Endothelial cell of umbilical vein (primary cell): ENCODE measurements around the gene TBX5. TPM values are rescaled to one million over a fixed set of nuclear protein-coding genes. Genes with fewer than 3 reads are reported as not detected.

Source experiments
- BruUV-seq: library from RNA; stranded (reverse); fragments of 400-500 nt; replicated peaks from 2 replicates; lab custom pipeline; 2021; lab: Mats Ljungman, UMichigan
- CTCF ChIA-PET: fragments of 300-600, 350-600 bp; sonication (Branson Sonifier 250); formaldehyde crosslinking; loops from one replicate; lab custom pipeline; 2021; ENCODE audit warnings: antibody characterized with exemption, inconsistent platforms; lab: Charles Lee
- POLR2A ChIA-PET: fragments of 300-600, 350-600 bp; sonication (Branson Sonifier 250); formaldehyde crosslinking; loops from one replicate; lab custom pipeline; 2021; ENCODE audit warnings: antibody characterized with exemption, inconsistent platforms; lab: Charles Lee
- DNase-seq: peaks from one replicate; pipeline ENCODE4 v3.0.0-alpha.2; 2011; ENCODE audit warnings: low read depth, low spot score
- FAIRE-seq: peaks from 2 replicates; lab custom pipeline; 2011; peaks lifted over from hg19 to GRCh38; lab: Jason Lieb, UNC
- H2AFZ ChIP-seq: 2 replicates; pipeline ENCODE4 v1.6.0; 2012; ENCODE audit warnings: low read depth, low read length, control low read depth, inconsistent platforms
- H3K27ac ChIP-seq: 2 replicates; pipeline ENCODE4 v1.5.1; 2011; ENCODE audit warnings: low read depth, mild to moderate bottlenecking, control low read depth, low read length, moderate library complexity; ENCODE audit not compliant: insufficient read depth
- H3K27me3 ChIP-seq, 2 experiments: 2 replicates each; pipeline versions ENCODE4 v1.6.0 to v1.6.1; 2011; ENCODE audit warnings: low read length in 2 of 2, mixed read lengths in 1 of 2; ENCODE audit not compliant: control insufficient read depth in 2 of 2, insufficient read depth in 2 of 2
- H3K36me3 ChIP-seq, 2 experiments: 2 replicates in 1 of 2; 3 replicates in 1 of 2; pipeline ENCODE4 v1.5.1; 2011; ENCODE audit warnings: low read length in 2 of 2, mild to moderate bottlenecking in 1 of 2, moderate library complexity in 1 of 2; ENCODE audit not compliant: control insufficient read depth in 2 of 2, insufficient read depth in 2 of 2; ENCODE audit errors: extremely low read depth in 1 of 2
- H3K4me1 ChIP-seq: 3 replicates; pipeline ENCODE4 v1.5.1; 2011; ENCODE audit warnings: mild to moderate bottlenecking, low read length; ENCODE audit not compliant: control insufficient read depth, insufficient read depth; ENCODE audit errors: extremely low read depth
- H3K4me2 ChIP-seq: 2 replicates; pipeline ENCODE4 v1.6.1; 2011; ENCODE audit warnings: low read length, control low read depth, mixed read lengths; ENCODE audit not compliant: insufficient read depth
- H3K4me3 ChIP-seq, 3 experiments: fragments of 200-600 bp in 1 of 3; sonication (generic), shearing (Covaris generic) in 1 of 3; replicated peaks in 1 of 3; 2 replicates each; pipeline ENCODE4 v1.5.1; 2011 to 2016; ENCODE audit warnings: control low read depth in 3 of 3, low read length in 3 of 3, mild to moderate bottlenecking in 2 of 3, inconsistent platforms in 1 of 3, low read depth in 1 of 3, moderate library complexity in 1 of 3; ENCODE audit not compliant: insufficient read depth in 1 of 3
- H3K79me2 ChIP-seq: 2 replicates; pipeline ENCODE4 v1.6.0; 2012; ENCODE audit warnings: low read length, inconsistent platforms; ENCODE audit not compliant: control insufficient read depth, insufficient read depth
- H3K9ac ChIP-seq: replicated peaks from 2 replicates; pipeline ENCODE3; 2011; ENCODE audit warnings: low read length, control low read depth; ENCODE audit not compliant: insufficient read depth; ENCODE audit errors: extremely low read depth
- H3K9me1 ChIP-seq: replicated peaks from 3 replicates; pipeline ENCODE4 v1.6.0; 2011; ENCODE audit warnings: mild to moderate bottlenecking, low read length; ENCODE audit not compliant: control insufficient read depth, insufficient read depth; ENCODE audit errors: extremely low read depth
- H3K9me3 ChIP-seq: replicated peaks from 2 replicates; pipeline ENCODE4 v1.5.1; 2012; ENCODE audit warnings: low read length, inconsistent platforms; ENCODE audit not compliant: control insufficient read depth, insufficient read depth
- H4K20me1 ChIP-seq: replicated peaks from 2 replicates; pipeline ENCODE3; 2011; ENCODE audit warnings: mild to moderate bottlenecking, low read length; ENCODE audit not compliant: control insufficient read depth, insufficient read depth; ENCODE audit errors: extremely low read depth
- CTCF ChIP-seq, 2 donors: IDR thresholded peaks; 1 replicate in 1 of 2; 2 replicates in 1 of 2; pipeline ENCODE4 v1.5.1; 2011; ENCODE audit warnings: low read length in 2 of 2, mild to moderate bottlenecking in 2 of 2, moderate library complexity in 2 of 2, control low read depth in 1 of 2, inconsistent platforms in 1 of 2, low read depth in 1 of 2; ENCODE audit not compliant: insufficient read depth in 1 of 2; ENCODE audit errors: extremely low read depth in 1 of 2
- EZH2 ChIP-seq: IDR thresholded peaks from 2 replicates; pipeline ENCODE4 v1.6.1; 2012; ENCODE audit warnings: borderline replicate concordance, low read depth, mild to moderate bottlenecking, moderate library complexity, low read length, inconsistent platforms; ENCODE audit not compliant: severe bottlenecking
- FOS ChIP-seq: IDR thresholded peaks from 2 replicates; pipeline ENCODE4 v1.6.1; 2011; ENCODE audit warnings: mild to moderate bottlenecking, low read length, moderate library complexity, borderline replicate concordance; ENCODE audit not compliant: insufficient read depth
- GATA2 ChIP-seq: IDR thresholded peaks from 2 replicates; pipeline ENCODE4 v1.7.0; 2011; ENCODE audit warnings: low read depth, mild to moderate bottlenecking, moderate library complexity, mixed read lengths, low read length; ENCODE audit not compliant: insufficient read length, insufficient read depth
- JUN ChIP-seq: IDR thresholded peaks from 2 replicates; pipeline ENCODE4 v1.6.1; 2011; ENCODE audit warnings: borderline replicate concordance, low read depth; ENCODE audit not compliant: insufficient read length, insufficient read depth
- MAX ChIP-seq: IDR thresholded peaks from 2 replicates; pipeline ENCODE4 v1.6.1; 2011; ENCODE audit not compliant: insufficient read depth, insufficient read length
- MYC ChIP-seq: IDR thresholded peaks from one replicate; pipeline ENCODE4 v1.6.1; 2011; ENCODE audit warnings: mild to moderate bottlenecking, low read depth, low read length
- POLR2A ChIP-seq: IDR thresholded peaks from 2 replicates; pipeline ENCODE4 v1.6.1; 2012; ENCODE audit warnings: low read depth, mild to moderate bottlenecking, control low read depth, low read length
- POLR2AphosphoS5 ChIP-seq: IDR thresholded peaks from 2 replicates; pipeline ENCODE4 v1.6.1; 2012; ENCODE audit warnings: low read depth, mild to moderate bottlenecking, control low read depth, low read length, moderate library complexity; ENCODE audit not compliant: insufficient read depth
- dilution Hi-C: fragments of 300-500 bp; cut with MboI; formaldehyde crosslinking; loops from one replicate; pipeline ENCODE4 v1.15.0; 2019; ENCODE audit warnings: low sequenced_read_pairs; ENCODE audit not compliant: extremely low pct_ligation_motif_present
- intact Hi-C: fragments of 100-400 bp; cut with micrococcal nuclease; formaldehyde crosslinking; loops from one replicate; pipeline ENCODE4 v1.10.0; 2022
- polyA plus RNA-seq, 4 experiments: library from polyadenylated mRNA; depleted of rRNA in 3 of 4; stranded (reverse) in 3 of 4; unstranded in 1 of 4; fragments of >200 nt; gene quantifications; 2 replicates each; pipeline versions ENCODE4 v1.2.1 to v1.2.3, GENCODE V29; 2011 to 2012; ENCODE audit warnings: missing spikeins in 1 of 4
- total RNA-seq: library from RNA; stranded (reverse); gene quantifications from 2 replicates; pipeline ENCODE4 v1.2.3, GENCODE V29; 2021

TBX5 gene
- total and polyA plus RNA-seq, 2 donors (not counting 3 experiments of a cell fraction or from before 2014, with no cell fraction given): not detected

- TF ChIP-seq CTCF (IDR thresholded peaks at IDR 0.05; ENCODE audit: extremely low read depth in 1 of 2, insufficient read depth in 1 of 2, low read depth in 1 of 2, low read length in 2 of 2) (no peak), POLR2A (no peak), GATA2 (no peak), MYC (no peak), POLR2AphosphoS5 (no peak), MAX (no peak), EZH2 (no peak), FOS (no peak), JUN (no peak)
- H3K4me2 ChIP-seq: no peak overlapping the region
- FAIRE-seq: no peak
- intact Hi-C loops: no loop called here
- DNase-seq: no peak
- H3K27me3 ChIP-seq: no peaks in the 10 kb centered on the region
- H3K27ac ChIP-seq: no peak overlapping the region
- no peak overlapping the region for H2AFZ ChIP-seq
- H3K36me3 ChIP-seq: no peaks in the 10 kb centered on the region
- H3K9ac ChIP-seq: no peak overlapping the region
- no peaks in the 10 kb centered on the region for H3K79me2 ChIP-seq
- no peaks in the 10 kb centered on the region for H3K9me1 ChIP-seq
- H3K9me3 ChIP-seq: no peaks in the 10 kb centered on the region
- H4K20me1 ChIP-seq: no peaks in the 10 kb centered on the region
- ChIA-PET CTCF (no interaction called here), POLR2A (no interaction called here)
- H3K4me3 ChIP-seq: no peak overlapping the region
- H3K4me1 ChIP-seq: no peaks in the 10 kb centered on the region
- BruUV-seq: no TSS peak
- dilution Hi-C loops: no loop called here
These were observed 58.1 kb downstream of the TBX5 start for GRCh38 chr12:114347861-114348260.
